K562 (cell line): ENCODE measurements around the gene MS4A18. TPM values are rescaled to one million over a fixed set of nuclear protein-coding genes. Genes with fewer than 3 reads are reported as not detected.
A peak's percentile ranks its signal among the peaks of the same experiment; 100 is the strongest.

Experiments used
- ATAC-seq: fragments of 200-7000 bp; cut with Tn5 transposase; 3 replicates; pipeline ENCODE4 v1.9.1; 2020; ENCODE audit warnings: moderate library complexity
- BruUV-seq: library from RNA; stranded (reverse); fragments of 400-500 nt; replicated peaks from 2 replicates; lab custom pipeline; 2021; lab: Mats Ljungman, UMichigan
- CTCF ChIA-PET: fragments of 300-600 bp; formaldehyde crosslinking; extraction: SDS; loops from one replicate; lab custom pipeline; 2021; ENCODE audit warnings: low intra/inter-chr PET ratio; lab: Yijun Ruan, JAX
- POLR2A ChIA-PET: fragments of 300-600, 350-650 bp; sonication (Branson Sonifier 250); formaldehyde crosslinking; extraction: SDS; loops from one replicate; lab custom pipeline; 2021; ENCODE audit warnings: antibody characterized with exemption, inconsistent platforms; lab: Yijun Ruan, JAX
- DNase-seq, 4 experiments: peaks; one replicate each; pipeline versions ENCODE4 v3.0.0 to v3.0.0-alpha.2; 2011 to 2018; ENCODE audit warnings: low spot score in 3 of 4, mixed read lengths in 3 of 4; ENCODE audit errors: extremely low read depth in 1 of 4
- FAIRE-seq: peaks from 2 replicates; lab custom pipeline; 2011; peaks lifted over from hg19 to GRCh38; lab: Jason Lieb, UNC
- H2AFZ ChIP-seq: 2 replicates; pipeline ENCODE4 v1.6.0; 2011; ENCODE audit warnings: low read depth, low read length, control low read depth, inconsistent platforms
- H3K27ac ChIP-seq: fragments of 200-600 bp; 3 replicates; pipeline ENCODE4 v1.8.0; 2011; ENCODE audit warnings: low read depth, mild to moderate bottlenecking, control low read depth, inconsistent platforms, low read length, moderate library complexity, mixed read lengths; ENCODE audit errors: extremely low read depth
- H3K27me3 ChIP-seq, 2 experiments: fragments of 300-600 bp in 1 of 2; 2 replicates in 1 of 2; 3 replicates in 1 of 2; pipeline versions ENCODE4 v1.6.0 to v1.8.0; 2011; ENCODE audit warnings: inconsistent platforms in 2 of 2, low read length in 2 of 2, mild to moderate bottlenecking in 1 of 2, mixed read lengths in 1 of 2, moderate library complexity in 1 of 2; ENCODE audit not compliant: control insufficient read depth in 2 of 2, insufficient read depth in 2 of 2
- H3K36me3 ChIP-seq: fragments of 300-600 bp; 3 replicates; pipeline ENCODE4 v1.8.0; 2011; ENCODE audit warnings: mild to moderate bottlenecking, low read length, inconsistent platforms; ENCODE audit not compliant: control insufficient read depth, insufficient read depth
- H3K4me1 ChIP-seq, 2 experiments: fragments of 200-600 bp in 1 of 2; replicated peaks in 1 of 2; 2 replicates in 1 of 2; 3 replicates in 1 of 2; pipeline versions ENCODE4 v1.5.1 to v1.8.0; 2011; ENCODE audit warnings: inconsistent platforms in 2 of 2, low read length in 2 of 2, mild to moderate bottlenecking in 1 of 2, mixed read lengths in 1 of 2, moderate library complexity in 1 of 2; ENCODE audit not compliant: control insufficient read depth in 2 of 2, insufficient read depth in 2 of 2
- H3K4me2 ChIP-seq: 2 replicates; pipeline ENCODE4 v1.6.1; 2011; ENCODE audit warnings: low read length, control low read depth, inconsistent platforms, mixed read lengths; ENCODE audit not compliant: insufficient read depth
- H3K4me3 ChIP-seq: fragments of 200-600 bp; sonication (generic), shearing (Covaris generic); 2 replicates; pipeline ENCODE4 v1.5.1; 2016; ENCODE audit warnings: control low read depth, inconsistent platforms
- H3K79me2 ChIP-seq: fragments of 200-600 bp; 3 replicates; pipeline ENCODE4 v1.8.0; 2011; ENCODE audit warnings: low read length, inconsistent platforms; ENCODE audit not compliant: control insufficient read depth, insufficient read depth
- H3K9ac ChIP-seq, 2 experiments: 2 replicates each; pipeline versions ENCODE4 v1.6.0 to v1.6.1; 2011; ENCODE audit warnings: low read depth in 2 of 2, low read length in 2 of 2, control low read depth in 1 of 2, inconsistent platforms in 1 of 2, mild to moderate bottlenecking in 1 of 2, mixed read lengths in 1 of 2; ENCODE audit not compliant: insufficient read depth in 1 of 2
- H3K9me1 ChIP-seq: one replicate; pipeline ENCODE4 v1.6.0; 2011; ENCODE audit warnings: inconsistent platforms, mild to moderate bottlenecking, low read length, moderate library complexity; ENCODE audit not compliant: control insufficient read depth, insufficient read depth
- H3K9me3 ChIP-seq: replicated peaks from 2 replicates; pipeline ENCODE4 v1.5.1; 2011; ENCODE audit warnings: low read depth, low read length, inconsistent platforms; ENCODE audit not compliant: control insufficient read depth, insufficient read depth
- H4K20me1 ChIP-seq: replicated peaks from 2 replicates; pipeline ENCODE4 v1.6.1; 2011; ENCODE audit warnings: low read length, inconsistent platforms, mixed read lengths; ENCODE audit not compliant: control insufficient read depth, insufficient read depth
- E2F6 ChIP-seq, 2 experiments: IDR thresholded peaks; 2 replicates each; pipeline ENCODE4 v1.6.1; 2011; ENCODE audit warnings: borderline replicate concordance in 1 of 2, control low read depth in 1 of 2, low read depth in 1 of 2, low read length in 1 of 2, mild to moderate bottlenecking in 1 of 2, mixed read lengths in 1 of 2, moderate library complexity in 1 of 2; ENCODE audit not compliant: insufficient read depth in 1 of 2, insufficient read length in 1 of 2, poor library complexity in 1 of 2, severe bottlenecking in 1 of 2; ENCODE audit errors: extremely low read depth in 1 of 2
- EZH2 ChIP-seq: IDR thresholded peaks from 2 replicates; pipeline ENCODE4 v1.6.1; 2012; ENCODE audit warnings: low read depth, mild to moderate bottlenecking, inconsistent platforms, low read length, borderline replicate concordance
- HDAC3 ChIP-seq: fragments of 450-650 bp; IDR thresholded peaks from 2 replicates; pipeline ENCODE4 v1.6.1; 2018; ENCODE audit warnings: borderline replicate concordance, mild to moderate bottlenecking, moderate library complexity; ENCODE audit not compliant: partially characterized antibody
- KDM4B ChIP-seq, 2 experiments: fragments of 450-650 bp in 1 of 2; sonication (generic) in 1 of 2; IDR thresholded peaks; 2 replicates each; pipeline ENCODE4 v1.6.1; 2016 to 2017; ENCODE audit warnings: borderline replicate concordance in 2 of 2, antibody characterized with exemption in 1 of 2, low read depth in 1 of 2, mild to moderate bottlenecking in 1 of 2
- RAD21 ChIP-seq, 2 experiments: fragments of 250-450 bp in 1 of 2; fragments of 450-650 bp in 1 of 2; sonication (Bioruptor Pico) in 1 of 2; formaldehyde crosslinking in 1 of 2; IDR thresholded peaks in 1 of 2; conservative IDR thresholded peaks in 1 of 2; 2 replicates each; pipeline versions ENCODE4 v1.4.0 to v1.8.0; 2020 to 2022; ENCODE audit warnings: mild to moderate bottlenecking in 2 of 2, moderate library complexity in 1 of 2
- SMC3 ChIP-seq: conservative IDR thresholded peaks from 2 replicates; pipeline ENCODE4 v1.6.1; 2011; ENCODE audit warnings: low read depth, low read length, improper control_type of control experiment; ENCODE audit not compliant: insufficient read depth
- TBP ChIP-seq: optimal IDR thresholded peaks from 2 replicates; pipeline ENCODE3; 2011; ENCODE audit warnings: low read depth, low read length, improper control_type of control experiment
- TRIM28 ChIP-seq: fragments of 450-650 bp; IDR thresholded peaks from 2 replicates; pipeline ENCODE4 v1.6.1; 2017
- ZNF561 ChIP-seq: fragments of 450-650 bp; formaldehyde crosslinking; conservative IDR thresholded peaks from 2 replicates; pipeline ENCODE4 v1.4.0; 2020; ENCODE audit warnings: mild to moderate bottlenecking, moderate library complexity
- WGBS: fragments of 100-300 bp; shearing (Covaris generic); methylation state at CpG from one replicate; pipeline ENCODE4 v1.1.6; 2016; ENCODE audit warnings: low coverage, mixed read lengths; ENCODE audit not compliant: insufficient coverage; ENCODE audit errors: missing lambda C conversion rate; 5-methylcytosine and 5-hydroxymethylcytosine counted together
- in situ Hi-C: fragments of 300-500 bp; cut with MboI; formaldehyde crosslinking; loops from 4 replicates; pipeline ENCODE4 v1.15.0; 2018; ENCODE audit warnings: inconsistent platforms, mixed read lengths
- intact Hi-C: fragments of 100-400 bp; cut with micrococcal nuclease; formaldehyde crosslinking; loops from 2 replicates; pipeline ENCODE4 v1.14.2; 2022
- polyA plus RNA-seq, 8 experiments: library from polyadenylated mRNA; depleted of rRNA in 4 of 8; stranded (reverse) in 5 of 8; unstranded in 3 of 8; fragments of >200 nt; fragmentation: Nextera tagmentation in 2 of 8; fragmentation: Illumina TruSeq in 1 of 8; extraction: Ambion mirVana in 2 of 8; extraction: Trizol in 1 of 8; gene quantifications; 2 replicates each; pipeline versions ENCODE4 v1.2.1 to v1.2.3, GENCODE V29; 2011 to 2014; ENCODE audit warnings: inconsistent platforms in 1 of 8, missing spikeins in 1 of 8
- total RNA-seq, 7 experiments: library from RNA; depleted of rRNA in 6 of 7; stranded (reverse); fragments of >200 nt in 6 of 7; fragmentation: Illumina TruSeq in 2 of 7; extraction: Trizol in 2 of 7; gene quantifications; 2 replicates each; pipeline versions ENCODE4 v1.2.1 to v1.2.3, GENCODE V29; 2011 to 2021; ENCODE audit warnings: low replicate concordance in 1 of 7
- TF ChIP-seq, protein P1 (sequence below), 3 experiments: IDR thresholded peaks in 2 of 3; conservative IDR thresholded peaks in 1 of 3; 2 replicates each; pipeline ENCODE4 v1.5.1; 2011 to 2012; ENCODE audit warnings: low read length in 3 of 3, mild to moderate bottlenecking in 3 of 3, control low read depth in 2 of 3, improper control_type of control experiment in 1 of 3, inconsistent platforms in 1 of 3, low read depth in 1 of 3, mixed read lengths in 1 of 3, moderate library complexity in 1 of 3; ENCODE audit not compliant: insufficient read depth in 2 of 3
- TF ChIP-seq, protein P2 (sequence below): fragments of 250-450 bp; sonication (Bioruptor Pico); IDR thresholded peaks from 2 replicates; pipeline ENCODE4 v1.8.0; 2021; ENCODE audit warnings: borderline replicate concordance, mild to moderate bottlenecking, moderate library complexity; ENCODE audit not compliant: poor library complexity, severe bottlenecking

MS4A18 gene
- total and polyA plus RNA-seq, 9 of the 15 experiments (the other 6 are each of a cell fraction or from before 2014, with no cell fraction given) = not detected

DNA sequence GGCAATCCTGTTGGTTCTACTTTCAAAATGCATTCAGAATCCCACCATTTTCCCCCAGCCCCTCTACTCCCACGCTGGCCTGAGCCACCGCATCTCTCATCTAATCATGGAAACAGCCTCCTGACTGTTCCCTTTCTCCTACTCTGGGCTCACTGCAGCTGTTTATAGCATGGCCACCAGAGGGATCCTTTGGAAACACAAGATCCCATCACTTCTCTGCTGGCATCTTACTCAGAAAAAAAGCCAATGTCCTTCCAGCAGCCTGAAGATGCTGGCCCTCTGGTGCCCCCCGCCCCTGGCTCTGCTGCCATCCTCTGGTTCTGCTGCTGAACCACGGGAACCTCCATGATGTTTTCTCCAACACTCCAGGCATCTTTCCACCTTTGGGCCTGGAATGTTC, 14.0 kb upstream of the MS4A18 start (continued):
- TF ChIP-seq, protein P1, sequence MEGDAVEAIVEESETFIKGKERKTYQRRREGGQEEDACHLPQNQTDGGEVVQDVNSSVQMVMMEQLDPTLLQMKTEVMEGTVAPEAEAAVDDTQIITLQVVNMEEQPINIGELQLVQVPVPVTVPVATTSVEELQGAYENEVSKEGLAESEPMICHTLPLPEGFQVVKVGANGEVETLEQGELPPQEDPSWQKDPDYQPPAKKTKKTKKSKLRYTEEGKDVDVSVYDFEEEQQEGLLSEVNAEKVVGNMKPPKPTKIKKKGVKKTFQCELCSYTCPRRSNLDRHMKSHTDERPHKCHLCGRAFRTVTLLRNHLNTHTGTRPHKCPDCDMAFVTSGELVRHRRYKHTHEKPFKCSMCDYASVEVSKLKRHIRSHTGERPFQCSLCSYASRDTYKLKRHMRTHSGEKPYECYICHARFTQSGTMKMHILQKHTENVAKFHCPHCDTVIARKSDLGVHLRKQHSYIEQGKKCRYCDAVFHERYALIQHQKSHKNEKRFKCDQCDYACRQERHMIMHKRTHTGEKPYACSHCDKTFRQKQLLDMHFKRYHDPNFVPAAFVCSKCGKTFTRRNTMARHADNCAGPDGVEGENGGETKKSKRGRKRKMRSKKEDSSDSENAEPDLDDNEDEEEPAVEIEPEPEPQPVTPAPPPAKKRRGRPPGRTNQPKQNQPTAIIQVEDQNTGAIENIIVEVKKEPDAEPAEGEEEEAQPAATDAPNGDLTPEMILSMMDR (IDR thresholded peaks at IDR 0.05 in 2 of 3, conservative IDR thresholded peaks at IDR 0.05 in 1 of 3; ENCODE audit: insufficient read depth in 2 of 3, low read depth in 1 of 3, low read length in 3 of 3) = peak in 1 of 3 experiments; percentile 23; a peak in 2 of 6 replicates
- TF ChIP-seq RAD21 (CRISPR knock-in tag; conservative IDR thresholded peaks at IDR 0.05 in 1 of 2, IDR thresholded peaks at IDR 0.05 in 1 of 2) = 0 out of 4 replicates have a peak, but pooled peaks of 1 of the 2 experiments have one; percentile 5
- no peak for TF ChIP-seq HDAC3
- TF ChIP-seq ZNF561 = no peak
- TF ChIP-seq, all 486 proteins: peak for 2

GRCh38 chr11:60711276-60711675, 13.2 kb upstream of the MS4A18 start:
- POLR2A ChIA-PET = no interaction called here
- Histone ChIP-seq H3K27ac (no peak overlapping the region), H3K9ac (no peak overlapping the region), H3K36me3 (no peaks in the 10 kb centered on the region), H3K27me3 (peaks cover 10 to 18% of the 10 kb centered on the region in 2 experiments), H3K79me2 (no peaks in the 10 kb centered on the region), H3K9me1 (no peaks in the 10 kb centered on the region), H3K9me3 (no peaks in the 10 kb centered on the region), H3K4me3 (no peak overlapping the region), H3K4me1 (no peaks in the 10 kb centered on the region), H2AFZ (no peak overlapping the region), H3K4me2 (no peak overlapping the region), H4K20me1 (no peaks in the 10 kb centered on the region)
- CTCF ChIA-PET = no interaction called here
- ATAC-seq = no peak
- intact Hi-C loops = no loop called here
- BruUV-seq = no TSS peak
- in situ Hi-C loops = no loop called here
- DNase-seq = no peak
- WGBS = 0% methylated on average over 4 of the region's 4 CpGs
- FAIRE-seq = no peak
- no peak for TF ChIP-seq KDM4B (IDR thresholded peaks at IDR 0.05; ENCODE audit: borderline replicate concordance in 2 of 2, low read depth in 1 of 2)
- no peak for TF ChIP-seq TBP
- TF ChIP-seq, protein P2, sequence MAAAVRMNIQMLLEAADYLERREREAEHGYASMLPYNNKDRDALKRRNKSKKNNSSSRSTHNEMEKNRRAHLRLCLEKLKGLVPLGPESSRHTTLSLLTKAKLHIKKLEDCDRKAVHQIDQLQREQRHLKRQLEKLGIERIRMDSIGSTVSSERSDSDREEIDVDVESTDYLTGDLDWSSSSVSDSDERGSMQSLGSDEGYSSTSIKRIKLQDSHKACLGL (CRISPR knock-in tag) = no peak
- no peak for TF ChIP-seq E2F6 (IDR thresholded peaks at IDR 0.05; ENCODE audit: borderline replicate concordance in 1 of 2, extremely low read depth in 1 of 2, insufficient read depth in 1 of 2, insufficient read length in 1 of 2, low read depth in 1 of 2, low read length in 1 of 2, poor library complexity in 1 of 2, severe bottlenecking in 1 of 2)
- no peak for TF ChIP-seq SMC3
- no peak for TF ChIP-seq EZH2
- no peak for TF ChIP-seq TRIM28
